GM19452 (cell line): ENCODE results near the gene TMEM271.
"Not testable (repeated sequence)": the region's sequence is repeated elsewhere in the genome, so short reads cannot be mapped to it uniquely, and the experiment has no call there.

Source experiments
- ATAC-seq: cut with Tn5 transposase; IDR thresholded peaks from one replicate; pipeline ENCODE4 v1.9.1; 2021; ENCODE audit not compliant: unreplicated experiment

Gene TMEM271

GRCh38 chr4:566508-567295 lies 9.4 kb downstream of the TMEM271 start:
- no peak for ATAC-seq

DNA sequence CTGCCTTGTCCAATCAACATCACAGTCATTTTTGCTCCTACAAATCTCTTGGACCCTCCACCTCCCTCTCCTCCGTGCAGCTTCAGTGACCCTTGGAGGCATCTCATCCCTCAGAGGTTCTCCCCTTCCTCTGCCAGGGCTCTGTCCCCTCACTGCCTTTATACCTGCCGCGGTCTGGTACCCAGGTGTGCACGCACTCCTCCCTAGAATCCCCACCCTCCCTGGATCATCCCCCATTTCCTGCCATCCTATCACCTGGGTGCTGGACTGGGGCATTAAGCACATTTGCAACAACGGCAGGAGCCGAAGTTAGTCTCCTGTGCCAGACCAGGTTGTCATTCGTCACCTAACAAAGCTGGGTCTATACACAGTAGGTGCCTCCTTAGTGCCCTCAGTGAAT lies 10.1 kb downstream of the TMEM271 start:
- ATAC-seq: no peak

GRCh38 chr4:565614-566013 lies 10.5 kb downstream of the TMEM271 start:
- not testable (repeated sequence) for ATAC-seq

DNA sequence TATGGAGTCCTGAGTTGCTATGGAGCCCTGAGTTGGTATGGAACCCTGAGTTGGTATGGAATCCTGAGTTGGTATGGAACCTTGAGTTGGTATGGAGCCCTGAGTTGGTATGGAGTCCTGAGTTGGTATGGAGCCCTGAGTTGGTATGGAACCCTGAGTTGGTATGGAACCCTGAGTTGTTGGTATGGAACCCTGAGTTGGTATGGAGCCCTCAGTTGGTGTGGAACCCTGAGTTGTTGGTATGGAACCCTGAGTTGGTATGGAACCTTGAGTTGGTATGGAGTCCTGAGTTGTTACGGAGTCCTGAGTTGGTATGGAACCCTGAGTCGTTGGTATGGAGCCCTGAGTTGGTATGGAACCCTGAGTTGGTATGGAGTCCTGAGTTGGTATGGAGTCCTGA lies 13.6 kb downstream of the TMEM271 start:
- ATAC-seq: not testable (repeated sequence)

DNA sequence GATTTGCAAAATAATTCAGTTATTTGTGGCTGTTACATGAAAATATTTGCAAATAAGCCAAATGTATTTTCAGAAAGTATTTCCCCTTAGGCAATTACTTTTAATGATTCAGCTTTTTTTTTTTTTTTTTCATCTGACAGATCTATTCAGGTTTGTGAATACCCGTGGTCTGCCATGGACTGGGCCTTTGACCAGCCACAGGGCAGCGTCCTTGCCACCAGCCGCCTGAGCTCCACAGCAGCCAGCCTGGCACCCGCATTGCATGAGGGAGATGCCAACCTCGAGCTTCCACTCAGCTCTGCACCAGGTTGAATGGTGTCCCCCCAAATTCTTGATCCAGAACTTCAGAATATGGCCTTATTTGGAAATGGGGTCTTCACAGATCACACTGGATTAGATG lies 14.7 kb downstream of the TMEM271 start:
- ATAC-seq: no peak

GRCh38 chr4:560731-561291 lies 15.3 kb downstream of the TMEM271 start:
- ATAC-seq: no peak

DNA sequence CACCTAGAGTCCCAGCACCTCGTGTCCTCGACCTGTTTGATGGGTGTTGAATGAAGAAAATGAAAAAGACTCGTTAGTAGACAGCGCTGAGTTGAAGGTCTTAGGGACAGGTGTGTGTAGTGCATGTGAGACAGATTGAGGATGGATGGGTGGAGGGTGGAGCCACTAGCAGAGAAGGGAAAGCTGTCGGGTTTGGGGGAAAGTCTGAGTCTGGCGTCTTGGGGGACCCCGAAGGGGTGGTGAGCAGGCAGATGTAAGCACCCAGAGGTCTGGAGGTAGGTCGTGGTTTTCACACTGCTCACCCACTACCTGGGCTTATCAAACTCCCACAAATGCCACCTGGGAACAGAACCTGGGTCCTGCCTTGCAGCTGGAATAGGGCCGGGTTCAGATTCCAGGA lies 16.0 kb downstream of the TMEM271 start:
- no peak for ATAC-seq

GRCh38 chr4:555566-556275 lies 20.4 kb downstream of the TMEM271 start:
- ATAC-seq: no peak

DNA sequence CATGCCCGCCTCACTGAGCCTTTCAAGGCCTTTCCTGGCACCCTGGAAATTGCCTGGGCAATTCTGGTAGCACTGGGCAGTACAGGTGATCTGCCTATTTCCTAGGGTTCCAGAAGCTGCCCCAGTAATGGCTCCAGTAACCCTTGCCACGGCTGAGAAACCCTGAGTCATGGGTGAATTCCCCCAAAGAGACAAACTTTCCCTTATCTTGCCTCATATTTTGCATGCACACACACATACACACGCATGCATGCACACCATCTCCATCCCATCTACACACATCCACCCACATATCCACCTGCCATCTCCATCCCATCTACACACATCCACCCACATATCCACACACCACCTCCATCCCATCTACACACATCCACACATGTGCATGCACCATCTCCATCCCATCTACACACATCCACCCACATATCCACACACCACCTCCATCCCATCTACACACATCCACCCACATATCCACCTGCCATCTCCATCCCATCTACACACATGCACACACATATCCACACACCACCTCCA lies 21.2 kb downstream of the TMEM271 start:
- ATAC-seq: not testable (repeated sequence)

GRCh38 chr4:552019-552418 lies 24.1 kb downstream of the TMEM271 start:
- ATAC-seq: no peak

- ATAC-seq: not testable (repeated sequence)
These were observed 25.8 kb downstream of the TMEM271 start for GRCh38 chr4:550268-550667.

- no peak for ATAC-seq
These were observed 27.1 kb downstream of the TMEM271 start for GRCh38 chr4:548976-549375.

DNA sequence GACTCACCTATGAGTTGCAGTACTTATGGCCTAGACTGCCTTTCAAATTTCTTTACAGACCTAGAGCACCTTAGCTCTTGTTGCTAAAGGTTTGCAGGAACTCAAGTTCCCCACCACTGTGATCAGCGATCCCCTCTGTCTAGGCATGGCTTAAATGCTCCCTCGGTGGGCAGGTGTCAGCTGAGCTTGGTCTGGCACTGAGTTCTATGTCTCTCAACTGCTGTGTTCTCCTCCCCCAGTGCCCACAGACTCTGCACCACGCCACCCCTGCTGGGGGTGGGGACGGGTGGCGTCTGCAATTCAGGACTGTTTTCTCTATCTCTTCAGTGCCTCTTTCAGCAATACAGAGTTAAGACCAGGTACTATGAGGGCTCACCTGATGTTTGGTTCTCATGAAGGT lies 30.5 kb downstream of the TMEM271 start:
- no peak for ATAC-seq

GRCh38 chr4:544386-545105 lies 31.5 kb downstream of the TMEM271 start:
- no peak for ATAC-seq

DNA sequence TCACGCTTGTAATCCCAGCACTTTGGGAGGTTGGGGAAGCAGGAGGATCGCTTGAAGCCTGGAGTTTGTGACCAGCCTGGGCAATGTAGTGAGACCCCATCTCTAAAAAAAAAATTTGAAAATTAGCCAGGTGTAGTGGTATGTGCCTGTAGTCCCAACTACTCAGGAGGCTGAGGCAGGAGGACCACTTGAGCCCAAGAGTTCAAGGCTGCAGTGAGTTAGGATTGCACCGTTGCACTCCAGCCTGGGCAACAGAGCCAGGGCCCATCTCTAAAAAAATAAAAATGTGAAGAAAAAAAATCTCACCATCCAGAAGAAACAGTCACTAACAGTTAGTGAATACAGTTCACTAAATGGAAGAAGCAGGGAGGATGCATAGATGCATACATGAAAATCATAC lies 34.8 kb downstream of the TMEM271 start:
- ATAC-seq: no peak

DNA sequence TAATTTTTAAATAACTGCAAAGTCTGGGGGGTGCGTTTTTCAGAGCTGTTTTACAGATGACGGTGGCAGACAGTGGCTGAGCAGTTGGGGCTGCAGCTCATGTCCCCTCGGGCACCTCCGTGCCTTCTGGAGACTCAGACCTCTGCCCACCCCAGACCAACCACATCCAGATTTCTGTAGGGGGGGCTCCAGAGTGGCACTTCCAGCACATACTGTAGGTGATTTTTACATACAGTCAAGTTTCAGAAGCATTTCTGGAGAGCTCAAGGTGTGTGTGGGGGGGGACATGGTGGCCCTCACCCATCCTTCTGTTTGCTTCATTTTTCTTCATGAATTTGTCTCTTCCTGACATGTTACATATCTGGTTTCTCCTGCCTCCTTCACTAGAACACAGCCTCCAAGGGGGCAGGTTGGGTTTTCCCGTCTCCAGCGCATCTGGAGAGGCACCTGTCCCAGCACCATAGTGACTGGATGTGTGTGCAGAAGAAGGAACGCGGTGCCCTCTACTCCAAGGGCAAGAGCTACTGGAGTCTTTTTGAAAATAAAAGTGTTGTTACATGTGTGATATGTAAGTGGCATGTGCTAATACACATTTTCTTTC lies 37.5 kb downstream of the TMEM271 start:
- ATAC-seq: no peak

DNA sequence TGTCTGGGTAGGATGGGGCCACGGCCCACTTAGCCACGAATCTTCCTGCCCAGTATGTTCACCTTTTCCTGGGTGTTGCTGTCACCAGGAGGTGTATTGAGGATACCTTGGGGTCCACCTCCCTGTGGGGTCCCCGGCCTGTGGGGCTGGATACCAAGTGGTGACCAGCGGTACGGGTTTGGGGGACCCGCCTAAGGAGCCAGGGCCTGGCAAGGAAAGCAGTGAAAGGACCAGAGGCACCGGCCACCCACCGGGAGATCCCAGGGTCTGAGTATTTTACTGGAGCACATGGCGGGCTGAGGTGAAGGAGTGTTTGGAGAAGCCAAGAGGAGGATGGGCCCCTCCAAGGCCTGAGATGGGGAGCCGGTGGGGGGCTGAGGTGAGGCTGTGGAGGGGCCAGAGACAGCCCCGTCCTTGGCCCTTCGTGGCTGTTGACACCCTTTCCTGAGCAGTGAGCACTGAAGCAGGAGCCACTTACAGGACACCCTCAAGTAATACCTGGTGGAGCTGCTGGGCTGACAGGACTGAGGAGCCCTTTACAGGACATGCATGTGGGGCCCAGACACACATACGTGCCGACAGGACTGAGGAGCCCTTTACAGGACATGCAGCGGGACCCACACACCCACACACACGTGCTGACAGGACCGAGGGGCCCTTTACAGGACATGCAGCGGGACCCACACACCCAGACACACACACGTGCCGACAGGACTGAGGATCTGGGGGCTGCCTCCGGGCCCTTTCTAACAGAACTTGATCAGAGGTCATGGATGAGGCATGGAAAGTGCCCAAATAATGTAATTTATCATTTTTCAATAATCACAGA lies 38.4 kb downstream of the TMEM271 start:
- ATAC-seq: no peak

- no peak for ATAC-seq
These were observed 39.6 kb downstream of the TMEM271 start for GRCh38 chr4:536351-536972.

- no peak for ATAC-seq
These were observed 40.2 kb downstream of the TMEM271 start for GRCh38 chr4:535924-536281.
